DND-41 (cell line): Measurements from ENCODE around the gene COPE.

ENCODE experiments used
- EZH2 ChIP-seq: IDR thresholded peaks from 3 replicates; pipeline ENCODE4 v1.6.1; 2012; ENCODE audit warnings: borderline replicate concordance, low read depth, mild to moderate bottlenecking, moderate library complexity, low read length, inconsistent platforms; ENCODE audit not compliant: severe bottlenecking
- TF ChIP-seq, protein P1 (sequence below): IDR thresholded peaks from 2 replicates; pipeline ENCODE4 v1.5.1; 2012; ENCODE audit warnings: borderline replicate concordance, low read length, moderate library complexity, mild to moderate bottlenecking; ENCODE audit not compliant: poor library complexity, severe bottlenecking; ENCODE audit errors: extremely low read depth

DNA sequence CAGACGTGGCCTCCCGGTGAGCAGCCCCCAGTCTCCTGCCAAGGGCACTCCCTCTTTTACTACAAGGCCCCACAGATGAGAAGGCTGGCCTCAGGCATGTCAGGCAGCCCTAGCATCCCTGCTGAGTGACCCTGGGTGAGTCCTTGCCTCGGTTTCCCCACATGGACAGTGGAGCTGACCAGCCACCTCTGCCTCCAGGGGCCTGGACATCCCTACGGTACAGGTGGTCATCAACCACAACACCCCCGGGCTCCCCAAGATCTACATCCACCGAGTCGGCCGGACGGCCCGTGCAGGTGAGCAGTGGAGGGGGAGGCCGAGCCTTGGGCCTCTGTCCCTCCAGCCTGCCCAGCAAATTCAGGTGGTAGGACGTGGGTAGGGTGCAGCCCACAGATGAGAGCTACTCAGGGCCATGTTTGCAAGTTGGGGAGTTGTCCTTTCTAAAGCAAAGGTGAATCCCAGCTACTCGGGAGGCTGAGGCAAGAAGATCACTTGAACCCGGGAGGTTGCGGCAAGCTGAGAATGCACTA, 5.6 kb upstream of the COPE start:
- TF ChIP-seq, protein P1, sequence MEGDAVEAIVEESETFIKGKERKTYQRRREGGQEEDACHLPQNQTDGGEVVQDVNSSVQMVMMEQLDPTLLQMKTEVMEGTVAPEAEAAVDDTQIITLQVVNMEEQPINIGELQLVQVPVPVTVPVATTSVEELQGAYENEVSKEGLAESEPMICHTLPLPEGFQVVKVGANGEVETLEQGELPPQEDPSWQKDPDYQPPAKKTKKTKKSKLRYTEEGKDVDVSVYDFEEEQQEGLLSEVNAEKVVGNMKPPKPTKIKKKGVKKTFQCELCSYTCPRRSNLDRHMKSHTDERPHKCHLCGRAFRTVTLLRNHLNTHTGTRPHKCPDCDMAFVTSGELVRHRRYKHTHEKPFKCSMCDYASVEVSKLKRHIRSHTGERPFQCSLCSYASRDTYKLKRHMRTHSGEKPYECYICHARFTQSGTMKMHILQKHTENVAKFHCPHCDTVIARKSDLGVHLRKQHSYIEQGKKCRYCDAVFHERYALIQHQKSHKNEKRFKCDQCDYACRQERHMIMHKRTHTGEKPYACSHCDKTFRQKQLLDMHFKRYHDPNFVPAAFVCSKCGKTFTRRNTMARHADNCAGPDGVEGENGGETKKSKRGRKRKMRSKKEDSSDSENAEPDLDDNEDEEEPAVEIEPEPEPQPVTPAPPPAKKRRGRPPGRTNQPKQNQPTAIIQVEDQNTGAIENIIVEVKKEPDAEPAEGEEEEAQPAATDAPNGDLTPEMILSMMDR = no peak
- TF ChIP-seq EZH2 = no peak
